DMS 273 (cell line): Measurements from ENCODE around the gene LIMS1.

Experiments
- DNase-seq: peaks from one replicate; lab custom pipeline; 2025; ENCODE audit not compliant: unreplicated experiment; lab: John Stamatoyannopoulos, UW

Gene LIMS1

GRCh38 chr2:108613261-108614042 is 79.2 kb downstream of the LIMS1 start:
- peak; percentile 59 for DNase-seq

- peak; percentile 31 for DNase-seq
Measured at GRCh38 chr2:108614043-108614545, 79.8 kb downstream of the LIMS1 start.

- DNase-seq = no peak
Measured at GRCh38 chr2:108614659-108615058, 80.4 kb downstream of the LIMS1 start.

GRCh38 chr2:108615480-108616090 is 81.3 kb downstream of the LIMS1 start:
- DNase-seq = peak; percentile 9

- no peak for DNase-seq
Measured at GRCh38 chr2:108616318-108616717, 82.0 kb downstream of the LIMS1 start.

GRCh38 chr2:108616751-108617161 is 82.5 kb downstream of the LIMS1 start:
- DNase-seq = peak; percentile 90

GRCh38 chr2:108617617-108618016 is 83.3 kb downstream of the LIMS1 start:
- DNase-seq = peak; percentile 70

GRCh38 chr2:108619925-108620620 is 85.8 kb downstream of the LIMS1 start:
- peak; percentile 32 for DNase-seq

- DNase-seq = peak; percentile 37
Measured at GRCh38 chr2:108620656-108621055, 86.4 kb downstream of the LIMS1 start.

GRCh38 chr2:108621087-108621559 is 86.9 kb downstream of the LIMS1 start:
- peak; percentile 37 for DNase-seq

- DNase-seq = no peak
Measured at GRCh38 chr2:108621687-108622681, 87.7 kb downstream of the LIMS1 start.

- DNase-seq = no peak
Measured at GRCh38 chr2:108623616-108624015, 89.3 kb downstream of the LIMS1 start.

- DNase-seq = no peak
Measured at GRCh38 chr2:108625186-108625827, 91.0 kb downstream of the LIMS1 start.

GRCh38 chr2:108625828-108626195 is 91.5 kb downstream of the LIMS1 start:
- no peak for DNase-seq

GRCh38 chr2:108626995-108627394 is 92.7 kb downstream of the LIMS1 start:
- DNase-seq = no peak

GRCh38 chr2:108627911-108628567 is 93.8 kb downstream of the LIMS1 start:
- no peak for DNase-seq

- DNase-seq = no peak
Measured at GRCh38 chr2:108628936-108629335, 94.7 kb downstream of the LIMS1 start.

GRCh38 chr2:108629417-108629816 is 95.1 kb downstream of the LIMS1 start:
- DNase-seq = no peak
